Activated naive CD4-positive, alpha-beta T cell treated with anti-CD3 and anti-CD28 coated beads, Interleukin-2, amount 10 ng/mL, durations not matched to agents 7 days and 5 days (primary cell): ENCODE results near the gene EID2.

Experiments used
- CTCF ChIA-PET: fragments of 350-600 bp; sonication (Branson Sonifier 250); formaldehyde crosslinking; loops from one replicate; lab custom pipeline; 2021; ENCODE audit warnings: antibody characterized with exemption; lab: Charles Lee
- DNase-seq: peaks from one replicate; pipeline ENCODE4 v3.0.0-alpha.2; 2020
- H3K27ac Mint-ChIP-seq: one replicate; pipeline ENCODE4 v1.8.0; 2021; ENCODE audit warnings: mild to moderate bottlenecking, moderate library complexity, mixed read lengths
- H3K27me3 Mint-ChIP-seq: one replicate; pipeline ENCODE4 v1.8.0; 2021; ENCODE audit warnings: mild to moderate bottlenecking, mixed read lengths
- H3K36me3 Mint-ChIP-seq: one replicate; pipeline ENCODE4 v1.8.0; 2021; ENCODE audit warnings: mixed read lengths
- H3K4me1 Mint-ChIP-seq: one replicate; pipeline ENCODE4 v1.8.0; 2021; ENCODE audit warnings: mixed read lengths
- H3K4me3 Mint-ChIP-seq: one replicate; pipeline ENCODE4 v1.8.0; 2021; ENCODE audit warnings: mild to moderate bottlenecking, moderate library complexity, mixed read lengths
- H3K9me3 Mint-ChIP-seq: one replicate; pipeline ENCODE4 v1.8.0; 2021; ENCODE audit warnings: mixed read lengths

Gene EID2

DNA sequence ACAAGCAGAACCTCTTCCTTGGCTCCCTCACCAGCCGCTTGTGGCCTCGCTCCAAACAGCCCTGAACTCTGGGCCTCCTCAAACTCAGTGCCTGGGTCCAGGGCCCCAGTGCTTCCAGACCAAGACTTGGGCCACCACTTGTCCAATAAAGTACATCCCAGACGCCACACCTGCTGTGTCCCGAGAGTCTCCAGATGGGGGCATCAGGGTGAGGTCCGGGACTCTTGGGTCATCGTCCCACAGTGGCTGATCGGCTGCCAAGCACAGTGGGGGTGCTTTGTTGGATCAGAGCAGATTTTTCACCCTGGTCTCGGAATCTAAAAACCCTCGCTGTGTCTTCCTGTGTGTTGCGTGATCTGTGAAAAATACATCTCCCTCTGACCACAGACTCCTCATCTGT lies 50.2 kb downstream of the EID2 start:
- Mint-ChIP-seq H3K4me1 (no peaks in the 10 kb centered on the region), H3K9me3 (no peaks in the 10 kb centered on the region), H3K4me3 (no peak overlapping the region), H3K27me3 (no peaks in the 10 kb centered on the region), H3K27ac (no peak overlapping the region), H3K36me3 (peaks cover 21% of the 10 kb centered on the region)
- CTCF ChIA-PET = no interaction called here
- DNase-seq = no peak
